ENCODE results near the gene TMEM239. TPM values are rescaled to one million over a fixed set of nuclear protein-coding genes. Genes with fewer than 3 reads are reported as not detected.
"Not testable (repeated sequence)": the region's sequence is repeated elsewhere in the genome, so short reads cannot be mapped to it uniquely, and the experiment has no call there.

TMEM239 gene
- total RNA-seq, 1 donor from 2014 or later: not detected

DNA sequence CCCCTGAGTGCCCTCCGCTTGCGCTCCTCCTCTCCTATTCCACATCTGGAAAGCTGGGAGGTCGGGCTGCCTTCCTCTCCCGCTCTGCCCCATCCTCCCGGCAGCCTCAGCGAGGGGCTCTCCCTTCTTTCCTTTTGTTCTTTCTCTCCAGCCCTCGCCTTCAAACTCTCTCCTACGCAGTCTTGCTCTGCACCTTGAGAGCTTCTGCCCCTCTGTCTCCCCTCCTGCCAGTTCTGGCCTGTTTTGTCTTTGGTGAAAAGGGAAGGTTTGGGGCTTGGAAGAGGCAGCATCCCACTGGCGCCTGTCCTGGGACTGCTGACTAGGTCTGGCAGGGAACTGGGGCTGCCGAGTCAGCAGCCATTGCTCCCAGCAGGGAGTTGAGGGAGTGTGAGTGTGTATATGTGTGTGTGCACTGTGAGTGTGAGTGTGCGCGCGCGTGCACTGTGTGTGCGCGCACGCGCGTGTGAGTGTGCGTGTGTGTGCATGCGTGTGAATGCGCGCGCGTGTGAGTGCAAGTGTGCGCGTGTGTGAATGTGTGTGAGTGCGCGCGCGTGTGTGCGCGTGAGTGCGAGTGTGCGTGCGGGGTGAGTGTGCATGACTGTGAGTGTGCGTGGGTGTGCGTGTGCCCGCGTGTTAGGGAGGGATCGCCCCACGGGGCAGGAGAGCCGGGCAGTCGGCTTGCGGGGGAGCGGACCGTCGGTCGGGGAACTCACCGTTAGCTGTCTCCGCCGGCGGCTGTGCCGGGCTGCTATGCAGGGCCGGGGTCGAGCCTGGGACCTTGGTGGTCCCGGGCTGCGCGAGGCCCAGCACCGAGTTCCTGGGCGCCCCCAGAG, 16.3 kb upstream of the TMEM239 start:
- DNase-seq (ENCODE audit: low spot score): no peak

DNA sequence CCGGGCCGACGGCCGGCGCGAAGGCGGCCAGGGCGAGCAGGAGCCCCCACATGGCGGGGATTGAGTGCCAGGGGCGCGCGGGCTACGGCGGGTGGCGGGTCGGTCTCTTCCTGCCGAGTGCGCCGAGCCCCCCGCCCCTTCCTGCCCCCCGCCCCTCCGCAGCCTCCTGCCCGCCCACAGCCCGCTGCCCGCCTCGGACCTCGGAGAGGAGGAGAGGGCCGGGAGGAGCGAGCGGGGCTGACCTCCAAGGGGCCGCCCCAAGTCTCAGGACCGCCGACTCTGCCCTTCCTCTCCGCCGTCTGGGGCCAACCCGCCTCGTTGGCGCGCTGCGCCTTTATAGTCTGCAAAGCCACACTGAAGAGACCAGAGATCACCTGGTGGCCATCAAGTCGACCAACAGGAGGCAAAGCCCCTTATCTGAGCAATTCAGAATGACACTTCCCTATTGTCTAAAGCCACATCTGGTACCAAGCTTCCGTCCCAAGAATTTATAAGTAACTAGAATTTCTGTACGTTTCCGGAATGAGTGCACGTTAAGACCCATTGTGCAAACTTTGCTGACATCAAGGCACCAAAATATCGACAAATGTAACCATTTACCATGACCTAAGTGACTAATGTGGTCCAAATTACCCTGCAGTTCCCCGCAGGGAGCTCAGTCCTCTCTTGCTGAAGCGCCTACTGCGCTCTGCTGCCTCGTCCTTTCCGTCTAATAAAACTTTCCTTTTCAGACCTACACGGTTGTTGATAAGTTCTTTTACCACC, 15.5 kb upstream of the TMEM239 start, which contains the start of gene CPXM1:
Gene CPXM1 (minus strand): TSS at position 107 of the 765 bp plus-strand sequence. CDS start 55 bp downstream, at position 52.
- DNase-seq (ENCODE audit: low spot score): no peak

DNA sequence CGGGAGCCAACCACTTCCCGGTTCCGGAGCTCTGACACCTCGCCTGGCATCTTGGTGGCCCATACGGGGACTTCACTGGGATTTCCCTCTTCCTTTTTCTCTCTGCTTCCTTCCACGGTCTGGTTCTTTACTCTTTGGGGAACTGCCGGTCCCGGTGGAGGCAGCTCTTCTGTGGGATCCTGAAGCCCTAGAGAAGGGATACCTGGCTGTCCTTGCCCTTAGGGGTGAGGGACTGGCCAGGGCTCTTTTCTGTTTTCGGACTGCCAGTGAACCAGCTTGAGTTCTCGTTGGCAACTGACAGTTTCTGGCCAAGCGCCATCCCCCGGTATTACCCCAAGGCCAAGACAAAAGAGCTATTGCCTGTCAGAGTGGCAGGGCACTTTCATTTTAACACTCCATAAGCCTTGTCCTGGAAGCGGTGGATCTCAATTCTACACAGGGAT, 14.9 kb upstream of the TMEM239 start:
- DNase-seq (ENCODE audit: low spot score): no peak

DNA sequence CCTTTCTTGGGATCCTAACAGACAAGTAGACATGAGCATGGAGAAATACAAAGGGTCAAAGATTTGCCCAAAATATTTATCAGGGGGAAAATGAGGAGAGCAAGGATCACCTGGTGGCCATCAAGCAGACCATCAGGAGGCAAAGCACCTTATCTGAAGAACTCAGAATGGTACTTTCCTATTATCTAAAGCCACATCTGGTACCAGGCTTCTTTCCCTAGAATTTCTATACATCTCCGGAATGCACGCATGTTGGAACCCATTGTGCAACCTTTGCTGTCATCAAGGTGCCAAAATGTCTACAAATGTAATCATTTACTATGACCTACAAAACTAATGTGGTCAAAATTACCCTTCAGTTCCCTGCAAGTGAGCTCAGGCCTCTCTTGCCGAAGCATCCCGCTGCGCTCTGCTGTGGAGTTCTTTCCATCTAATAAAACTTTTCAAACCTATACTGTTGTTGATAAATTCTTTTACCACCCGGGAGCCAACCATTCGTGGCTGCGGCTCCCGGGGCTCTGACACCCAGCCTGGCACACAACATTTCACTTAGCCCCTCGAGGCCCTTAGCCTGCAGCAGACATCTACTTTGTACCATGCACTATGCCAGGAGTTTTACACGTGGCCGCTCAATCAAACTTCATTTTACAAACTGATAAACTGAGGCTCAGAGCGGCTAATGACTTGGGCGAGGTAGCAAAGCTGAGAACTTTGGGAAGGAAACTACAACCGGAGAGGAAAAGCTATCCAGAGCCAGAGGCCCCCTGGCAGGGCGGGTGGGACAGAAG, 11.9 kb upstream of the TMEM239 start:
- DNase-seq (ENCODE audit: low spot score): no peak

DNA sequence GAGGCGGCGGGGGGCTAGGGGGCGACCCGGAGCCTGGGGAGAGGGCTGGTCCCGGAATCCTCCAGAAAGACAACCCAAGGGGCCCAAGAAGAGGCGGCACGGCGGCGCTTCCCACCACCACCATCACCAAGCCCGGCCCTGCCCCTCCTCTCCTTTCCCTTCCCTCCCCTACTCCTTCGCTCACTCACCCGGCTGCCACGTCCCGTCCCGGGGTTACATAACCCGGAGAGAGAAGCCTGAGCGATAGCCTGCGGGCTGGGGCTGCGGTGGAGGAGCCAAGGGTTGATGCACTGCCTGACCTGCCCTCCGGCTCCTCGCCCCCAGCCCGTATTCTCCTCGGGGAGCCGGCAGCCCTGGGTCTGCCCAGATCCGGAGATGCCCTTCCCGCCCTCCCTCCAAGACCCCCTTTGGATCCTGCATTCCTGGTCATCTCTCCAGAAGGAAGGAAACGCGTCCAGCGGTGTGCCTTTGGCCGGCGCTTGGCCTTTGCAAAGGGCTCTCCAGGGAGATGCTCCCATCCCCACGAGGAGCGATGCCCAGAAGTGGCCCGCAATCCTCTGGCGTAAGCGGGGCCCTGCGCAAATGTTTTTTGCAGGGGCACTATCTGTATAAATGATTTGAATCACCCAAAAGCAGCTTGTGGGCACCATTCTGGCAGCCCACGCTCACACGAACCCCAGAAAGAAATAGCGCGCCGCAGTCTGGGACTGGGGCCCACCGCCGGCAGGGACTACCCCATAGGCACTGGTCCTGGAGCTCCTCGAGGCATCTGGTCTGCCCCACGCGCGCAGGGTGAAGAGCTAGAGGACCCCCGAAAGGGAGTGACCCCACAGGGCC, 11.1 kb upstream of the TMEM239 start:
- DNase-seq (ENCODE audit: low spot score): no peak

DNA sequence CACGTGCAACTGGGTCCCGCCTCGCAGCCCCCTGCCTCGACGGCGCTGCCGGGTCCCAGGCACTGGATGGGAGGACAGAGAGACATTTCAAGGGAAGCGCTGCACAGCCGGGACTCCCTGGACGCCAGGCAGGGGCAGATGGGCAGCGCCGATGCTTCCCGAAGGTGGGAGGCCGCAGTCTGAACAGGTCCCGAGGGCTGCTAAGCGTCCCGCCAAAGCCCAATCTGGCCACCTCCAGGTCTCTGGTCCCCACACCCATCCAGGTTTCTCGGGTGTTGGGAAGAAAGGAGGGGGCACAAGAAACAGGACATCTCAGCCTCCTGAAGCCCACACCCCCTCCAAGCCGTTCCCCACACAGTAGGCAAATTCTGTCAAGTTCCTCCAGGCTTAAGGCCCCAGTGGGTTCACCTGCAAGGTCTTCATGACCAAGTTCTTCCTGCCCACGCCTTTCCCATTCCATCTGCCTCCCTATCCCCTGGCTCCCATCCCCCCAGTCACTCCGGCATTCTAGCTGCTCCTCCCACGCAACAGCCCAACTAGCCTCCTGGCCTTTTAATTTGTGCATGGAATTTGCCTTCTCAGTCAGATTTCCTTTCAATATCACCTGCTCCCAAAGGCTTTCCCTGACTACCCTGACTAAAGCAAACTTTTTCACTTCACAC, 10.3 kb upstream of the TMEM239 start:
- DNase-seq (ENCODE audit: low spot score): no peak

DNA sequence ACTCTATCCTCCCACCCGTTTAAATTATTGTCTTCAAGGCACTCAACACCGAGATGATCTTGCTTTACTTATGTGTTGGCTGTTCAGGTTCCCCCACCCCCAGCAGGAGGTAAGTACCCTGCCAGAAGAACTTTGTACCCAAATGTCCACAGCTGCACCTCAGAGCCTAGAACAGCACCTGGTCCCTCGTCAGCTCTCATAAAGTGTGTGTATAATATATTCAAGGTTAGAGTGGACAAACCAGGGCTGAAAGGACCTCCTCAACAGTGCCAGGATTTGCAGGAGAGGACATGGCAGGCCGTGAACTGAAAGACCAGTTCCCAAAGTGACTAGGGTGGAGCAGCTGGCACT, 9.8 kb upstream of the TMEM239 start:
- no peak for DNase-seq (ENCODE audit: low spot score)

DNA sequence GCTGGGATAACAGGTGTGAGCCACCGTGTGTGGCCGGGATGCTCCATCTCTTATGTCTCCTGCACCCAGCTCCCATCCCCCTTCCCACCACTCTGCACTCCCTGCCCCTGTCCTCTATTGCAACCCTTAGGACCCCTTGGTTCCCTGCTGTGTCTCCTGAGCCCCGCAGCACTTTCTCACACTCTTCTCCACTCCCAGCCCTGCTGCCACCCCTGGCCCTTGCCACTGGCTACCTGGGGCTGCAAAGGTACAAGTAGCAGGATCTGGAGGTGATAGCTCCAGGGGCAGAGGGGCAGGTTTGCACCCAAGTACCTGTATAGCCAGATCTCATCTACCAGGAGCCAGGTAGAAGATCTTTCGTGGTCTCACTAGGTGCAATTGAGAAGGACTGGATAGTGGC, 9.1 kb upstream of the TMEM239 start:
- DNase-seq (ENCODE audit: low spot score): no peak

DNA sequence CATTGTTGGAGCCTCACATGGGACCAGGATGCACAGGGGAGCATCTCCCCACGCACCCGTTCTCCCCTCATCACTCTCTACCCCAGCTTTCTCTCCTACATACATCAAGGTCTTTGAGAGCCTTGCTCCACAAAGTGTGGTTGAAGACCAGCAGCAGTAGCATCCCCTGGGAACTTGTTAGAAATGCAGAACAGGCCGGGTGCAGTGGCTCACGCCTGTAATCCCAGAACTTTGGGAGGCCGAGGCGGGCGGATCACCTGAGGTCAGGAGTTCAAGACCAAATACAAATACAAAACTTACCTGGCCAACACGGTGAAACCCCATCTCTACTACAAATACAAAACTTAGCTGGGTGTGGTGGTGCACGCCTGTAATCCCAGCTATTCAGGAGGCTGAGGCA, 8.2 kb upstream of the TMEM239 start:
- DNase-seq (ENCODE audit: low spot score): not testable (repeated sequence)

DNA sequence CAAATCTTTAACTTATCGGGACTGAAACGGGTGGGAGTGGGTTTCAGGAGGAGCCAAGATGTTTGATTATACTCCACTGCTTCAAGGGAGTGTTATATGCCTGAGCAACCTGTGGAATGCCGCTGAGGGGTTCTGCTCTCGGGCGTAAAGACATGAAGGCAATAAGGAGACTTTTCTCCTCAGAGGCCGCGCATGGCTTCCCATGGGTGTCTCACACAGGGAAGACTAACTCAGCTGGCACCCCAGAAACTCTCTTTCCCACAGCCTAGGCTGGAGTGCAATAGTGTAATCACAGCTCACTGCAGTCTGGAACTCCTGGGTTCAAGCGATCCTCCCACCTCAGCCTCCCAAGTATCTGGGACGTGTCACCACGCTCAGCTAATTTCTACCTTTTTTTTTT, 6.5 kb upstream of the TMEM239 start:
- no peak for DNase-seq (ENCODE audit: low spot score)

DNA sequence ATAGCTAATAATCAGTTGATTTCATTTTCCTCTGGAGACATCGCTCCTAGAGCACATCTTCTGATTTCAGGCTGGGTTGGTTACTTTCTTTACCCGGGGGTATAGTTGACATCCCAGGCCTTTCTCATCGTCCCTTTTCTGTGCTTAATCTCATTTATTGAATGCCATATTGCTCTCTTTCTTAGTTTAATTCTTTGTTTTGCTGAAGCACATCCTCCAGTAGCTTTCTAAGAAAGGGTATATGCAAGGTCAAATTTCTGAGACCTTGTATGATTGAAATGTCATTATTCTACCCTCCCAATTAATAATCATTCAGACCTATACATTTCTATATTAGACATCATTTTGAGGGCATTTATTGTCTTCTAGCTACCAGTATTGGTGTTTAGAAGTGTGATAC, 4.0 kb upstream of the TMEM239 start:
- no peak for DNase-seq (ENCODE audit: low spot score)

DNA sequence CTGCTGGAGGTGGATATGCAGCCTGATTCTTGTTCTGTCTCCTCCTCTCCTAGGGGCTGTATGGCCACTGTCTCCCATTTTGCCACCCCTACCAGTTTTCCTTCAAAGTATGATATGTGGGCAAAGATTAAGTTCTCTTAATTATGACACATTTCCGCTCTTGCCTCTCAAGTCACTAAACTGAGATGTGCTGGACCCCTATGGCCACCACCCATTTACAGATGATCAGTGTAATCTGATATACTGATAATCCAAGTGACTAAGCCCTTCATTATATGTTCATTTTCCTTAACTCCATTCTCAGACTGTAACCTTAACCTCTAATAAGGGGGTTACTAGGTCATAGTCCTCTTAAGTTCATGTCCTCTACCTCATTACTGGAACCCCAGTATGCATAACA, 2.1 kb upstream of the TMEM239 start:
- no peak for DNase-seq (ENCODE audit: low spot score)

DNA sequence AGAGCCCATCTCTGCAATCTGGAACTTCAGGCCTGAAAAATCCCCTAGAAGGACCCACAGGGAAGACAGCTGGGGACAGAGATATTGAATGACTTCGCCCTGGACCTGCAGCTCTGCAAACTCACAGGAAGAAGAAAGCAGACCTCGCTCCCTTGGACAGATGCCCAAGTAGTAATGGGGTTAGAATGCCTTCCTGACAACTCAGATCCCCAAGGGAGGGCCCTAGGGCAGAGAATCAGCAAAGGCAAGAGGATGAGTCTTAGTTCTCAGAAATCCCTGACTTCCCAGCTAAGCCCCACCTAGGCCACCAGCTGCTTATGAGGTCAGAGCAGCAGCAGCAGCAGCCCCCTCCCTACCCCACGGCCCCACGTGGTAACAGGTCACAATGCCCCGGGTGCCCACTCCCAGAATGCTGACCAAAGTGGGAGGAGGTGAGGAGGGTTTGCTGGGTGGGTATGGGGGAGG, 1.5 kb upstream of the TMEM239 start, which contains the start of gene C20orf141:
Gene C20orf141 (plus strand): TSS at position 401 of the 465 bp plus-strand sequence. CDS start 198 bp downstream, outside the sequence.
- DNase-seq (ENCODE audit: low spot score): no peak

DNA sequence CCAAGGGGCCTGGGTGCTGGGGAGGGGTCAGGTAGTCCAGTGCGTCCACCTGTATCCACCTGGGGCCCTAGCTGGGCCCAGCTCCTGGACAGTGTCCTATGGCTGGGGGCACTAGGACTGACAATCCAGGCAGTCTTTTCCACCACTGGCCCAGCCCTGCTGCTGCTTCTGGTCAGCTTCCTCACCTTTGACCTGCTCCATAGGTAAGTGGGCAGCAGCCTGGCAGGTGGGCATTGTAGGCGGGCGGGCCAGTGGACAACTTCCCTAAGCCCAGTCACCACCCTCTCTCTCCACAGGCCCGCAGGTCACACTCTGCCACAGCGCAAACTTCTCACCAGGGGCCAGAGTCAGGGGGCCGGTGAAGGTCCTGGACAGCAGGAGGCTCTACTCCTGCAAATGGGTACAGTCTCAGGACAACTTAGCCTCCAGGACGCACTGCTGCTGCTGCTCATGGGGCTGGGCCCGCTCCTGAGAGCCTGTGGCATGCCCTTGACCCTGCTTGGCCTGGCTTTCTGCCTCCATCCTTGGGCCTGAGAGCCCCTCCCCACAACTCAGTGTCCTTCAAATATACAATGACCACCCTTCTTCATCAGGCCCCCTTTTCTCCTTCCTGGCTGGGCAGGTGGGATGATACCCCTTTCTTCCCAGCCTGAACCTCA, 793 bp upstream of the TMEM239 start:
- DNase-seq (ENCODE audit: low spot score): no peak

DNA sequence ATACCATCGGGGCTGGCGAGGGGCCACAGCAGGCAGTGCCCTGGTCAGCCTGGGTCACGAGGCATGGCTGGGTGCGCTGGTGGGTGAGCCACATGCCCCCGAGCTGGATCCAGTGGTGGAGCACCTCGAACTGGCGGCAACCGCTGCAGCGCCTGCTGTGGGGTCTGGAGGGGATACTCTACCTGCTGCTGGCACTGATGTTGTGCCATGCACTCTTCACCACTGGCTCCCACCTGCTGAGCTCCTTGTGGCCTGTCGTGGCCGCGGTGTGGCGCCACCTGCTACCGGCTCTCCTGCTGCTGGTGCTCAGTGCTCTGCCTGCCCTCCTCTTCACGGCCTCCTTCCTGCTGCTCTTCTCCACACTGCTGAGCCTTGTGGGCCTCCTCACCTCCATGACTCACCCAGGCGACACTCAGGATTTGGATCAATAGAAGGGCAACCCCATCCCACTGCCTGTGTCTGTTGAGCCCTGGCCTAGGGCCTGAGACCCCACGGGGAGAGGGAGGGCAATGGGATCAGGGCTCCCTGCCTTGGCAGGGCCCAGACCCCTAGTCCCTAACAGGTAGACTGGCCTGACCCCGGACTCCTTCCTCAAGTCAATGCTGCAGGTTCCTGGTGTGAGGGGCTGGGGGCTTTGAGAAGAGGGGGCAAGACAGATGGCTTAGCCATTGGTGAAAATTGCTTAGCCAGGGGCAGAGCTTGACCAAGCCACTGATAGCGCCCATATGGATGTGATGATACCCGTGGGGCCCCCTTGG, 598 bp downstream of the TMEM239 start:
- no peak for DNase-seq (ENCODE audit: low spot score)

DNA sequence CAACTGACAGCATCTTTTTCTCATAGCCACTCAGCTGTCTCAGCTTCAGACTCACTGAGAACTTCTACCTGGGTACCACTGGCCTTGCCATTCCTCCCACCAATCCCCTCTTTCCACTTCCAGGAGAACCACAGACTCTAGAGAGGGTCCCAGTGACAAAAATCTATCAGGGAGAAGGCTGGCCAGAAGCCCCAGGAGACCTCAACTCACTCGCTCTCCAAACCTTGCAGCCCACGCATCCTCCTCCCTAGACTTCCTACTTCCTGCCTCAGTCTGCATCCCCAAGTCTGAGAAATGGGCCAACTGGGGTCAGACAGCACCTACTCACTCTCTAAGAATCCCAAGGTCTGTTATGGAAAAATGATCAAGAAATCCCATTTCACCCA, 1.2 kb downstream of the TMEM239 start:
- no peak for DNase-seq (ENCODE audit: low spot score)

DNA sequence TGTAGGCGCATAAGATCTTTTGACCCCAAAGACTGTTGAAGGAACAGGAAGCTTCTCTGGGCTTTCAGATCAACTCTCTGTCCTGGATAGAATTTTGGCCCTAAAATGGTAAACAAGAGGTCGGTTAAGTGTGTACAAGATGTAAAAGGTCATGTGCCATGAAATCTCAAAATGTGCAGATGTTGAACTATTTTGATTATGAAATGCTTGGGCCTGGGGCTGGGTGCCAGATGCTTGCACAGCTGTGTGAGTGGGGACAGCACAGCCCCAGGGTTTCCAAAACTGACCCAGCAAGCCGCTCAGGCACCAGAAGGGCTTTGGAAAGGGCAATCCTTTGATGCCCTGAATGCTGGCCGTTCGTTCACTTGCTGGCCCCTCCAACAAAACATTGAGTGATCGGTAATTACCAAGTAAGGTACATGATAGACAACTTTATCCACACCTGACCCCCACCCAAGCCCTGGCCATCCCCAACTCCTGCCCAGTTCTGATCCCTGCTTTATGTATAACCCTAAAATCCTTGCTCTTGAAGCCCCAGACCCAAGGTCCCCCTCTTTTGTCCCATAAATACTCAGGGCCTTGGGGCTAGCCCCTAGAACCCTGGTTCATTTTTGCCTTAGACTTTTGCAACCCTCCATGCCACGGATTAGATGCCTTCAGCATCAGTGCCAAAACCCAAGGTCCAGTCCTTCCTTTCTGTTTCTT, 1.9 kb downstream of the TMEM239 start:
- no peak for DNase-seq (ENCODE audit: low spot score)

DNA sequence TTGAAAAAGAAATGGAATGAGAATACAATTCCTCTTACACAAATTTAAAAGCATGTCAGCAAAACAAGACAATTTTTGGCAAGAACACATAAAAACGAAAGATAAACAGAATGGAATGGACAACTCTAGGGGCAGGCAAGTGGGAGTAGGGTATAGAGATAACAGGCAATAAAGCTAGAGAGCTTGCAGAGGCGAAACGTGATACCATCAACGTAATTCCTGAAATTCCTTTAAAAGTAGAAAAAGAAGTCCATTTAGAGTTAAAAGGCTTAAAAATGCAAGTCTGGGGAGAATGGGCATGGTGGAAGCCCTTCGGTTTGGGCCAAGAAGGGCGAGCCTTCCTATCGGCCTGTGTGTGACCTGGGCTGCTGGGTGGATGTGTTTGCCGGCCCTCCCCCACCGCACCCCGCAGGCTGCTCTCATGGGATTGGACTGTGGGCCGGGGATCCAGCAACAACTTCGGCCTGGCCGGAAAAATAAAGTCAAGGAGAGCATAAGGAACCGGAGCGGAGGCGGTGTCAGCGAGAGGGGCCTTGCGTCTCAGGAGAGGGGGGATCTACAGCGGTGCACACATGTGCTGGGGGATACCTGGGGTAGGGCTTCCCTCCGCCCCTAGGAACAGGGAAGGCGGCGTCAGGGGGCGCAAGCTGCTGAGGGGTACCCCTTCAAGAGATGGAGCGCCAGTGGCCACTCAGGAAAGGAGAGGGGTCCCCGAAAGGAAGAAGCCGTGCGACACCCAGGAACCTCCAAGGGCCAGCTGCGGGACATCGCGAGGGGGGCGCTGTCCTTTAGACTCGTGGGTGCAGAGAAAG, 4.1 kb downstream of the TMEM239 start:
- DNase-seq (ENCODE audit: low spot score): no peak

Measured in mucosa of gallbladder (tissue), 1 donor.